ENCODE results near the gene IP6K3.

Gene IP6K3

GRCh38 chr6:33686225-33686924 lies 60.3 kb downstream of the IP6K3 start:
- DNase-seq: no peak

DNA sequence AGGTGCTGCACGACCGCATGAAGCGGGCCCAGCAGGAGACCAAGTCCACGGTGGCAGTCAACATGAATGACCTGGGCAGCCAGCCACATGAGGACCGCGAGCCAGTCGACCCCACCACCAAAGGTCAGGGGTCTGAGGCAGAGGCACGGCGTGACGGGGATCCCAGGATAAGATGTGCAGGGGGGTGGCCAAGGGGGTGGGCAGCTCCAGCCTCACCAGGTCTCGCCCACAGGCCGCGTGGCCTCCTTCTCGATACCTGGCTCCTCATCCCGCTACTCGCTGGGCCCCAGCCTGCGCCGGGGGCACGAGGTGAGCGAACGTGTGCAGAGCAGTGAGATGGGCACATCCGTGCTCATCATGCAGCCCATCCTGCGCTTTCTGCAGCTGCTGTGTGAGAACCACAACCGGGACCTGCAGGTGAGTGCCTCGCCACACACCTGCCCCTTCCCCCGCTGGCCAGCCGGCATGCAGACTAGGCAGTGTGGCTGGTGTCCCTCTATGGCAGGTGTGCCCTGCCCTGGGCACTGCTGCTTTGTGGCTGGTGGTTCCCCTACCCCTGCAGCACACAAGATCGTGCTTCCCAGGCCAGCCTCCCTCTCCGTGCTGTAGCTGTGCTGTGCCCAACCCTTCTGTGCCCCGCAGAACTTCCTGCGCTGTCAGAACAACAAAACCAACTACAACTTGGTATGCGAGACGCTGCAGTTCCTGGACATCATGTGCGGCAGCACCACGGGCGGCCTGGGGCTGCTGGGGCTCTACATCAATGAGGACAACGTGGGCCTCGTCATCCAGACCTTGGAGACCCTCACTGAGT lies 61.1 kb downstream of the IP6K3 start:
- DNase-seq: no peak

- no peak for DNase-seq
Observed at GRCh38 chr6:33684983-33685382, 61.7 kb downstream of the IP6K3 start.

DNA sequence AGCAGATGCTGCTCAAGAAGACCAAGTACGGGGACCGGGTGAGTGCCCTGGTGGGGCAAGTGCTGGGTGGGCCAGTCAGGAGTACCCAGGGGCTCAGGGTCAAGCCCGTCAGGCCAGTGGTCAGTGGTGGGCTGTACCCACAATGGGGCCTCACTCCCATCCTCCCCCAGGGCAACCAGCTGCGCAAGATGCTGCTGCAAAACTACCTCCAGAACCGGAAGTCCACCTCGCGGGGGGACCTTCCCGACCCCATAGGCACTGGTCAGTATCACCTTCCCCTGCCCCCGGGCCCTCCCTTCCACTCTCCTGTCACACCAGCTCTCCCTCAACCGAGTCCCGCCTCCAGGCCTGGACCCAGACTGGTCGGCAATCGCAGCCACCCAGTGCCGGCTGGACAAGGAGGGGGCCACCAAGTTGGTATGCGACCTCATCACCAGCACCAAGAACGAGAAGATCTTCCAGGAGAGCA lies 62.2 kb downstream of the IP6K3 start:
- no peak for DNase-seq

GRCh38 chr6:33683576-33684427 lies 62.9 kb downstream of the IP6K3 start:
- DNase-seq: no peak

DNA sequence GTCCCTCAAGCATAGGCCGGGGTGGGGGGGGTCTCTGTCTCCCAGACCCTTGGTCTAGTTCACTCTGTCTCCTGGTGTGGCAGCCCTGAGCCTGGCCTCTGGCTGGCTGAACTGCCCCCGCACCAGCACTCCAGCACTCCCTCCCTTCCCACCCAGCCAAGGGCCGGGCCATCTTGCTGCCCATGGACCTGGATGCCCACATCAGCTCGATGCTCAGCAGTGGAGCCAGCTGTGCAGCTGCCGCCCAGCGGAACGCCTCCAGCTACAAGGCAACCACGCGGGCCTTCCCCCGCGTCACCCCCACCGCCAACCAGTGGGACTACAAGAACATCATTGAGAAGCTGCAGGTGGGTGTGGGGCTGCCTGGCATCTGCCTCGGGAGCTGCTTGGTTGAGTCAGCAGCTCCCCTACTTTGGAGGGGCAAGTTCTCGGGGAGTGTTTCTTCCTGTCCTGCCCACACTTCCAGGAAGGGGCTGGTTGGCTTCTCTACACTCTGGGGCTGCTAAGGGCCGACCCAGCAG lies 63.6 kb downstream of the IP6K3 start:
- peak; percentile 46 for DNase-seq

DNA sequence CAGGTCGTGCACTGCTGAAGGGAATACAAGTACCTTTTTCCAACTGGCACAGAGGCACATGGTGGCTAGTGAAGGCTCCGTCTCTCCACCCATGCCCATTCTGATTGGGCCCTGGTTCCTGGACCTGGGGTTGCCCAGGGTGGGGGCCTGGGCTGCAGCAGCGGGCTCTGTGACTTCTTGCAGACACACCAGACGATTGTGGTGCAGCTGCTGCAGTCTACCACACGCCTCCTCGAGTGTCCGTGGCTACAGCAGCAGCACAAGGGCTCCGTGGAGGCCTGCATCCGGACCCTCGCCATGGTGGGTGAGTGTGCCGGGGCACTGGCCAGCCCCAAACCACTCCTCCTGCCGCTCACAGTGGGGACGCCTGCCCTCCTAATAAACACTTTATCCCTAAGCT lies 64.4 kb downstream of the IP6K3 start:
- no peak for DNase-seq

- DNase-seq: no peak
Observed at GRCh38 chr6:33679761-33680160, 66.9 kb downstream of the IP6K3 start.

DNA sequence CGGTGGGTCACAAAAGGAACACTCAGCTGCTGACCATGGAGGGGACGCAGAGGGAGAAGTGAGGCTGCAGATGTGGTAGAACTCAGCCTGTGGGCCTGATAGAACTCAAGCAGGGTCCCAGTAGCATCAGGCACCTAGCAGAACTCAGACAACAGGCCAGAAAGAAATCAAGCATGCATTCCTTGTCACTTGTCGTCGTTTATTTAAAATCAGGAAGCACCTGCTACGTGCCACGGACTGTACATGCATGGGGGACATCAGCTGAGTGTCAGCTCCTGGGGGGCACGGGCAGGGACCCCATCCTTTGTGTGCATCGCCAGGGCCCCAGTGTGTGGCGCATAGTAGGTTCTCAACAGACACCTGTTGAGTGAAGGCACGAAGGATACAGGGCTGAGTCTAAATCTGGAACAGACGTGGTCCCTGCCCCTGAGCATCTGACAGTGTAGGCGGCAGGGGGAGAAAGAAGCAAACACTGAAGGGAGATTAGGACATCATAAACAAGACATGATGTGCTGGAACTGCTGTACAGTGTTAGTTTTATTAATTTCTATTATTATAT lies 67.7 kb downstream of the IP6K3 start:
- DNase-seq: no peak

- no peak for DNase-seq
Observed at GRCh38 chr6:33678233-33678931, 68.3 kb downstream of the IP6K3 start.

DNA sequence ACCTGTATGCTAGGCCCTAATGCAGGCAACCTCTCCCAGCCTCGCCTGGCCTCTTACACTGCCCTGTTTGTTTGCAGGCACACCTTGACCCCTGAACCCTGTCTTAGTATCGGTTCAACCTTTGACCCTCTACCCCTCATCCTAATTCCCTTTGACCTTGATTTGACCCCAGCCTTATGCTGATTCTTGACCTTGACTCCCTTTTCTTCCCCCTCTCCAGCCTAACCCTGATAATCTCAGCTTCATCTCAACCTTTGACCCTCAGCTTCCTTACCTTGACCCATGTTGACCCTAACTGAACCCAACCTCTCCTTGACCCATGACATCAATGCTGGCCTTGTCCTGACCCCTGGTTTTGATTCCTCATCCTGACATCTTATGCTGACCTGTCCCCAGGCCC lies 69.0 kb downstream of the IP6K3 start:
- no peak for DNase-seq

DNA sequence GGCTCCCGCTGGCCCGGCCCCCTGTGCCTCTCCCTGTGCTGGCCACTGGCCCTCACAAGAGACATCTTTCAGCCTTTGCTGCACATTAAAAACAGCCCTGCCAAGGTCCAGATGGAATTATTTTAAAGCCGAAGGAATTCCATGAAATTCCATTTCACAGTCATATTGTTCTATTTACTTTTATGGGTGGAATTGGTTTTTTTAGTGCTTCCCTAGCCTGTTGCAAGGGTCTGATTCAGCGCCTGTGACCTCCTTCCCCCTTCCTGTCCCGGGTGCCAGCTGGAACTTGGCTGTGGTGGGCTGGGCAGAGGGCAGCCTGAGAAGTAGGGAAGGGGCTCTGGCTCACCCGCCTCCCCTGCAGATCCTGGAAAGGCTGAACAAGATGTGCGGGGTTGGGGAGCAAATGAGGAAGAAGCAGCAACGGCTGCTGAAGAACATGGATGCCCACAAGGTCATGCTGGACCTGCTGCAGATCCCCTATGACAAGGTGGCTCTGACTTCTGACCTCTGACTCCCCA lies 69.5 kb downstream of the IP6K3 start:
- no peak for DNase-seq

GRCh38 chr6:33676416-33677142 lies 70.1 kb downstream of the IP6K3 start:
- no peak for DNase-seq

DNA sequence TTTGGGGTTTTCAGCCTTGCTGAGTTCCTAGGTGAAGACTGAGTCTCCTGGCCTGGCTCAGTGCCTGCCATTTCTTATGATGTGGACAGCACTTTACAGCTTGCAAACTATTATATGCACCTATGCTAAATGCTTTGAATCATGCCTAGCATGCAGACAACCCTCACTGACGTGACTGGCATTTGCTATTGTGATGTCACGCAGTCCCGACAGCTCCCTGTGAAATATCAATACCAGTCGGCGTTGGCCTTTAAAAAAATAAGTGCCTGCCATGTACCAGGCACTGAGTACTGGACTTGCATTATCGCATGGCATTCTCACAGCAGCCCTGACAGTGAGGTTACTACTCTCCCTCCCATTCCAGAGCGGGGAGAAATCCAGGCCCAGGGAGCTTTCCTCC lies 70.7 kb downstream of the IP6K3 start:
- no peak for DNase-seq

- no peak for DNase-seq
Observed at GRCh38 chr6:33673851-33674250, 72.9 kb downstream of the IP6K3 start.

GRCh38 chr6:33672808-33673207 lies 73.9 kb downstream of the IP6K3 start:
- DNase-seq: no peak

DNA sequence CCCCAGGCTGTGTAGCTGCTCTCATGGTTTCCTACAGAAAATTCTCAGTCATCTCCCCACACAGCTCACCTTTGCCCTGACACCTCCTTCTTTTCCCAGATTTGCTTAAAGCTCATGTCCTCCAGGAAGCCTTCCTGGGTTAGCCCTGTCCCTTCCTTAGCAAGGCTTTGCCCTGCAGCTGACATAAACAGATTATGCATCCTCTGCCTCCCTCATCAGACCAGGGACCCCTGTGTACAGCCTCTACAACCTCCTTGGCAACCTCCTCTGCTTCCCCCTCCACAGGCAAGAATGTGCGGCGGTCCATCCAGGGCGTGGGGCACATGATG lies 75.0 kb downstream of the IP6K3 start:
- DNase-seq: no peak

Data from CD4-positive, alpha-beta T cell treated with Interleukin-6 for 4 hours (primary cell).